Vagina (tissue), 2 donors: ENCODE data around the gene PRR18.

Experiments
- CTCF ChIP-seq, 3 experiments: fragments of 450-650 bp in 2 of 3; fragments of 200-600 bp in 1 of 3; sonication (generic) in 1 of 3; IDR thresholded peaks; one replicate each; pipeline ENCODE4 v1.5.1; 2017 to 2019; ENCODE audit warnings: antibody characterized with exemption in 3 of 3, mild to moderate bottlenecking in 2 of 3, moderate library complexity in 2 of 3
- POLR2A ChIP-seq, 2 donors: fragments of 450-650 bp; IDR thresholded peaks; one replicate each; pipeline ENCODE4 v1.6.1; 2017; ENCODE audit warnings: antibody characterized with exemption in 2 of 2, mild to moderate bottlenecking in 2 of 2, moderate library complexity in 2 of 2

GRCh38 chr6:166343150-166343487 is 34.9 kb upstream of the PRR18 start:
- TF ChIP-seq CTCF (IDR thresholded peaks at IDR 0.05) (no peak), POLR2A (IDR thresholded peaks at IDR 0.05) (no peak)
